ENCODE measurements around the gene POLD4. TPM values are rescaled to one million over a fixed set of nuclear protein-coding genes. Genes with fewer than 3 reads are reported as not detected.
A peak's percentile ranks its signal among the peaks of the same experiment; 100 is the strongest.

The POLD4 gene
- total RNA-seq, 1 donor: 59.4 TPM

GRCh38 chr11:67376063-67376820 lies 22.9 kb upstream of the POLD4 start:
- Histone ChIP-seq H3K4me1 (ENCODE audit: insufficient read depth, low read length) (peaks cover 46% of the 10 kb centered on the region), H2AFZ (ENCODE audit: low read length) (no peak overlapping the region), H3K79me2 (ENCODE audit: insufficient read depth, low read length) (peaks cover 17% of the 10 kb centered on the region), H3K27ac (ENCODE audit: low read depth, low read length) (no peak overlapping the region), H3K36me3 (ENCODE audit: insufficient read depth, low read length) (no peaks in the 10 kb centered on the region), H4K20me1 (ENCODE audit: insufficient read depth, low read length) (peaks cover 7% of the 10 kb centered on the region), H3K9me3 (ENCODE audit: low read depth, low read length) (no peaks in the 10 kb centered on the region), H3K27me3 (ENCODE audit: insufficient read depth, low read length) (no peaks in the 10 kb centered on the region), H3K4me3 (ENCODE audit: insufficient read depth, low read length) (no peak overlapping the region), H3K4me2 (ENCODE audit: insufficient read depth, low read length) (no peak overlapping the region)
- DNase-seq (ENCODE audit: insufficient read length, low spot score, missing footprints): peak; percentile 64
- no peak for TF ChIP-seq CTCF (IDR thresholded peaks at IDR 0.05; ENCODE audit: extremely low read depth, low read depth, low read length)

GRCh38 chr11:67375320-67376055 lies 22.1 kb upstream of the POLD4 start:
- H3K4me1 ChIP-seq (ENCODE audit: insufficient read depth, low read length): peaks cover 50% of the 10 kb centered on the region
- H4K20me1 ChIP-seq (ENCODE audit: insufficient read depth, low read length): peaks cover 15% of the 10 kb centered on the region
- H3K4me2 ChIP-seq (ENCODE audit: insufficient read depth, low read length): peak overlapping the region; percentile 84
- peaks cover 24% of the 10 kb centered on the region for H3K79me2 ChIP-seq (ENCODE audit: insufficient read depth, low read length)
- H3K4me3 ChIP-seq (ENCODE audit: insufficient read depth, low read length): no peak overlapping the region
- no peaks in the 10 kb centered on the region for H3K9me3 ChIP-seq (ENCODE audit: low read depth, low read length)
- peak; percentile 48 for DNase-seq (ENCODE audit: insufficient read length, low spot score, missing footprints)
- TF ChIP-seq CTCF (IDR thresholded peaks at IDR 0.05; ENCODE audit: extremely low read depth, low read depth, low read length): no peak
- no peaks in the 10 kb centered on the region for H3K27me3 ChIP-seq (ENCODE audit: insufficient read depth, low read length)
- no peak overlapping the region for H2AFZ ChIP-seq (ENCODE audit: low read length)
- peak overlapping the region; percentile 98 for H3K27ac ChIP-seq (ENCODE audit: low read depth, low read length)
- H3K36me3 ChIP-seq (ENCODE audit: insufficient read depth, low read length): no peaks in the 10 kb centered on the region

- Histone ChIP-seq H3K27me3 (ENCODE audit: insufficient read depth, low read length) (no peaks in the 10 kb centered on the region), H3K27ac (ENCODE audit: low read depth, low read length) (peak overlapping the region; percentile 98), H2AFZ (ENCODE audit: low read length) (no peak overlapping the region), H3K4me3 (ENCODE audit: insufficient read depth, low read length) (peak overlapping the region; percentile 85), H3K4me2 (ENCODE audit: insufficient read depth, low read length) (peak overlapping the region; percentile 84), H4K20me1 (ENCODE audit: insufficient read depth, low read length) (peaks cover 21% of the 10 kb centered on the region), H3K4me1 (ENCODE audit: insufficient read depth, low read length) (peaks cover 55% of the 10 kb centered on the region), H3K36me3 (ENCODE audit: insufficient read depth, low read length) (no peaks in the 10 kb centered on the region), H3K79me2 (ENCODE audit: insufficient read depth, low read length) (peaks cover 32% of the 10 kb centered on the region), H3K9me3 (ENCODE audit: low read depth, low read length) (no peaks in the 10 kb centered on the region)
- no peak for TF ChIP-seq CTCF (IDR thresholded peaks at IDR 0.05; ENCODE audit: extremely low read depth, low read depth, low read length)
- DNase-seq (ENCODE audit: insufficient read length, low spot score, missing footprints): peak; percentile 92
These were observed 21.4 kb upstream of the POLD4 start for GRCh38 chr11:67374571-67375281.
